ENCODE measurements around the gene PHKG1. TPM values are rescaled to one million over a fixed set of nuclear protein-coding genes. Genes with fewer than 3 reads are reported as not detected.
"Not testable (repeated sequence)": the region's sequence is repeated elsewhere in the genome, so short reads cannot be mapped to it uniquely, and the experiment has no call there.

Gene PHKG1
- total RNA-seq, 1 donor from 2014 or later = 2.0 TPM

- Histone ChIP-seq H3K27me3 (ENCODE audit: control insufficient read depth, insufficient read depth, low read length) (no peaks in the 10 kb centered on the region), H3K36me3 (ENCODE audit: control insufficient read depth, insufficient read depth, low read length) (peaks cover 4% of the 10 kb centered on the region), H3K4me3 (ENCODE audit: low read depth, low read length) (no peak overlapping the region)
- TF ChIP-seq CTCF (IDR thresholded peaks at IDR 0.05; ENCODE audit: insufficient read depth, low read length, poor library complexity, severe bottlenecking) = no peak
- no peak for DNase-seq (ENCODE audit: low read depth)
Measured at GRCh38 chr7:56099653-56100052, 6.9 kb upstream of the PHKG1 start.

- not testable (repeated sequence) for DNase-seq (ENCODE audit: low read depth); H3K36me3 ChIP-seq (ENCODE audit: control insufficient read depth, insufficient read depth, low read length); H3K27me3 ChIP-seq (ENCODE audit: control insufficient read depth, insufficient read depth, low read length); H3K4me3 ChIP-seq (ENCODE audit: low read depth, low read length)
Measured at GRCh38 chr7:56098187-56099008, 5.6 kb upstream of the PHKG1 start.

- Histone ChIP-seq H3K36me3 (ENCODE audit: control insufficient read depth, insufficient read depth, low read length) (peaks cover 2% of the 10 kb centered on the region), H3K4me3 (ENCODE audit: low read depth, low read length) (no peak overlapping the region), H3K27me3 (ENCODE audit: control insufficient read depth, insufficient read depth, low read length) (no peaks in the 10 kb centered on the region)
- DNase-seq (ENCODE audit: low read depth) = no peak
- no peak for TF ChIP-seq CTCF (IDR thresholded peaks at IDR 0.05; ENCODE audit: insufficient read depth, low read length, poor library complexity, severe bottlenecking)
Measured at GRCh38 chr7:56097700-56098099, 4.9 kb upstream of the PHKG1 start.

GRCh38 chr7:56092388-56092787 lies 364 bp downstream of the PHKG1 start:
- not testable (repeated sequence) for H3K27me3 ChIP-seq (ENCODE audit: control insufficient read depth, insufficient read depth, low read length); H3K36me3 ChIP-seq (ENCODE audit: control insufficient read depth, insufficient read depth, low read length); H3K4me3 ChIP-seq (ENCODE audit: low read depth, low read length)

GRCh38 chr7:56091591-56091990 lies 1.2 kb downstream of the PHKG1 start:
- no peak overlapping the region for H3K4me3 ChIP-seq (ENCODE audit: low read depth, low read length)
- H3K36me3 ChIP-seq (ENCODE audit: control insufficient read depth, insufficient read depth, low read length) = no peaks in the 10 kb centered on the region
- no peak for DNase-seq (ENCODE audit: low read depth)
- no peaks in the 10 kb centered on the region for H3K27me3 ChIP-seq (ENCODE audit: control insufficient read depth, insufficient read depth, low read length)
- no peak for TF ChIP-seq CTCF (IDR thresholded peaks at IDR 0.05; ENCODE audit: insufficient read depth, low read length, poor library complexity, severe bottlenecking)

More at GRCh38 chr7:56092388-56092787, 364 bp downstream of the PHKG1 start:
- not testable (repeated sequence) for DNase-seq (ENCODE audit: low read depth)

- Histone ChIP-seq H3K27me3 (ENCODE audit: control insufficient read depth, insufficient read depth, low read length) (no peaks in the 10 kb centered on the region), H3K4me3 (ENCODE audit: low read depth, low read length) (no peak overlapping the region), H3K36me3 (ENCODE audit: control insufficient read depth, insufficient read depth, low read length) (no peaks in the 10 kb centered on the region)
- TF ChIP-seq CTCF (IDR thresholded peaks at IDR 0.05; ENCODE audit: insufficient read depth, low read length, poor library complexity, severe bottlenecking) = no peak
- no peak for DNase-seq (ENCODE audit: low read depth)
Measured at GRCh38 chr7:56087445-56087844, 5.3 kb downstream of the PHKG1 start.

- Histone ChIP-seq H3K36me3 (ENCODE audit: control insufficient read depth, insufficient read depth, low read length) (no peaks in the 10 kb centered on the region), H3K4me3 (ENCODE audit: low read depth, low read length) (no peak overlapping the region), H3K27me3 (ENCODE audit: control insufficient read depth, insufficient read depth, low read length) (no peaks in the 10 kb centered on the region)
- DNase-seq (ENCODE audit: low read depth) = no peak
- no peak for TF ChIP-seq CTCF (IDR thresholded peaks at IDR 0.05; ENCODE audit: insufficient read depth, low read length, poor library complexity, severe bottlenecking)
Measured at GRCh38 chr7:56086761-56087160, 6.0 kb downstream of the PHKG1 start.

Measured in kidney epithelial cell (primary cell).